Stimulated activated CD8-positive, alpha-beta memory T cell treated with anti-CD3 and anti-CD28 coated beads, Interleukin-7, amount 100 ng/mL, for 48 hours (primary cell): ENCODE data around the gene RASL11A.
"Not testable (repeated sequence)": the region's sequence is repeated elsewhere in the genome, so short reads cannot be mapped to it uniquely, and the experiment has no call there.

Experiments
- DNase-seq, 2 donors: peaks; one replicate each; pipeline ENCODE4 v3.0.0-alpha.2; 2020; ENCODE audit warnings: low read depth in 1 of 2; ENCODE audit errors: extremely low read depth in 1 of 2

RASL11A gene

GRCh38 chr13:27266917-27267316 is 3.7 kb upstream of the RASL11A start:
- DNase-seq, result no peak

GRCh38 chr13:27267596-27267995 is 3.0 kb upstream of the RASL11A start:
- DNase-seq, result no peak

- no peak for DNase-seq
Measured at GRCh38 chr13:27269114-27269665, 1.4 kb upstream of the RASL11A start.

- DNase-seq, result no peak
Measured at GRCh38 chr13:27271570-27272096, 1.0 kb downstream of the RASL11A start.

GRCh38 chr13:27273658-27274425 is 3.2 kb downstream of the RASL11A start:
- DNase-seq, result no peak

DNA sequence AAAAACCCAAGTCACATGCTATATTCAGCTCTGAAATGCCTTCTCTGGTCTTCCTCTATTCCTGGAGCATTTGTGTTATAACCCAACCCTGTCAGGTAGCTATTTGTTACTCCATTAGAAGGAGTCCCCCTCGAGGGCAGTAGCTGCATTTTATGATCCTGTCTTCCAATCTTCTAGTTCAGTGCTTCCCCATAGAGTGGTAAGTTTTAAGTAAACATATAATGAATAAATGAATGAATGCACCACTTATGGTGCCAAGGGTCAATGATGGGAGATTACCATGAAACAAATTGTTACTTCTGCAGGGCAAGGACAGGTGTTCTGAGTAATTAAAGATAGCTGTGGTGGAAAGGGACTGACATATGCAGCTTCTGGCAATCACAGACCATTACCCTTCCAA is 4.0 kb downstream of the RASL11A start:
- no peak for DNase-seq

DNA sequence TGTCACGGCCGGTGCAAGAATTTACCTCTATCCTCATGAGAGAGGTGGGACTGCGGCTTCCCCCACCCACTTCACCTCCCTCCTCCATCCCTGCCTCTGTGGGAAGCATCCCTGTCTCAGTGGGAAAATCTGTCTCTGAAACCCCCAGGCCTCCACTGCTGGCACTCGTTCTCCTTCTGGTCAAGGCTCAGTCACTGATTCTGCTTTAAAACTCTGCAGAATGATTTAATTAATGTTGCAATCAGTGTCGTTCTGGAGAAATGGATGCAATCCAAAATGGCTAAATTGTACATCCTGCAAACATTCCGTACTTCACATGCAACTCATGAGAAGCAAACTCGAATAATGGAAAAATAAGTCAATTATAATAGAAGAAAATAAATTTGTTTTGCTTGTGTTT is 5.6 kb downstream of the RASL11A start:
- no peak for DNase-seq

- no peak for DNase-seq
Measured at GRCh38 chr13:27279506-27279905, 8.9 kb downstream of the RASL11A start.

DNA sequence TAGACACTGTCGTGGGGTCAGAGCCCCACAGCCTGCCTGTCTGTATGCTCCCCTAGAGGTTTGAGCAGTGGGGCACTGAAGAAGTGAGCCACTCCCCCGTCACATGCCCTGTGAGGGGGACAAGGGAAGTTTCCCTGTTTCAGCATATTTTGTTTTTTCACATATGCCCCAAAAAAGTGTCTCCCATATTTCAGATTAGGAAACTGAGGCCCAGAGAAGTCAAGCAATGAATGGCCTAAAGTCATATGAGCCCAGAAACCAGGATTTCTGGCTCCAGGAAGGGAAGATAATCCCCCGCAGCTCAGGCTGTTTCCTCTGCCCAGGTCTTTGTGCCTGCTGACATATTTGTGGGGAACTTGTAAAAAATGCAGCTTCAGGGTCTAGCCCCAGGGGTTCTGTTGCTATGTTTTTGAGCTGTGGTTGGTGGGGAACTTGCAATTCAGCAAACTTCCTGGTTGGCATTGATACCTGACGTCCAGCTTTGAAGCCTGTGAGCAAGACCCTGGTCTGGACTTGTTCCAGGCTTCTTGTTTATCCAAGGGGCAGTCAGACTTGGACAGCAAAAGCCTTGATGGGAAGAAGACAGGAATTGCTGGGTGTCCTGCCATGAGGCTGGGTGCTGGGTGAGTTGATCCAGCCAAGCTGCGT is 9.5 kb downstream of the RASL11A start:
- no peak for DNase-seq

DNA sequence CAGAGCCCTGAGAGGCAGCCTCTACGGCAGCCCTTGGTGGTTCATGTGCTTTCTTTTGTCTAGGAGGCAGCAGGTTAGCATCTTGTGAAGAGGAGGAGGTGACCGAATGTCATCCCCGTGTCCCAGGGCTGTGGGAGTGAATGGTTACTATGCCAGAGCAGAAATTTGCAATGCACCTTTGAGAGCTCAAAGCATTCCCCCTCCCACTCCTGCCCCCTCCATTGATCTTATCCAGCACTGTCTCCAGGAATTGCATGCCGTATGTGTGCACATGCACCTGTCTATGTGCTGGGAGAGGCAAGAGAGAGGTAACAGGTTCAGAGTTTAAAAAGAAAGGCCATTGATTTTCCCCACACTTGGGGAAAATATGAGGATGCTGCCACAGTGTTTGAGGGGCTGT is 10.2 kb downstream of the RASL11A start:
- no peak for DNase-seq

DNA sequence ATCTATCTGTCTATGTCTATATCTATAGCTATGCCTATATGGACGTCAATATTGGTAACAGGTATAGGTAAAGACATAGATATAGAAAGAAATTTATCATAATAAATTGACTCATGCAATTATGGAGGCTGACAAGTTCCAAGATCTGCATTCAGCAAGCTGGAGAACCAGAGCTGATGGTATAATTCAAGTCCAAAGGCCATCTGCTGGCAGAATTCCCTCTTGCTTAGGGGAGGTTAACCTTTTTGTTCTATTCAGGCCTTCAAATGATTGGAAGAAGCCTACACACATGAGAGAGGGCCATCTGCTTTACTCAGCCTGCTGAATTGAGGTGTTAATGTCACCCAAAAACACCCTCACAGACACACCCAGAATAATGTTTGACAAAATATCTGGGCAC is 10.8 kb downstream of the RASL11A start:
- DNase-seq, result no peak

DNA sequence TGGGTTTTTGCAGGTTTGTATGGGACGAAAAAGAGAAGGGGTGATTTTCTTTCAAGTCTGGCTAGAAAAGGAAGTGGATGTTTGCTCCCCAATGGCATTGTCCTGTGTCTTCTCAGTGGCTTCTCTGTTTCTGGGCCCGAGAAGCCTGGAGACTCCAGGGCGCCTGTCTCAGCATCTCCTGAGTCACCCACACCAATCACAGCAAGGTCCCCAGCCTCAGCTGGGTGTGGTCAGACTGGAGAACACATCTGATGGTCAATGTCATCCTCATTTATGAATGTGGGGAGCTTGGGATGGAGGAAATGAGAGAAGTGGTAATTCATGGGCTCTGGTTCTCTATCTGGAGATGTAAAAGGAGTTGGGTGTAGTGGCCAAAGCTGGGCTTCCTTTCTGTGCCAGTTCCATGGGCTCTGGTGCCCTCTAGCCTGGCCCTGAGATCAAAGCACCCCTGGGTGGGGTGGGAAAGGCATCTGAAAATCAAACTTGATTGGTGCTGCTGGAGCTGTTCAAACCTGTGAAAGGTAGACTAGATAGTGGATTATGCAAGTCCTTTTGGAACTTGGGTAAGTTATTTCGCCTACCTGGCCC is 13.4 kb downstream of the RASL11A start:
- DNase-seq, result no peak

GRCh38 chr13:27288392-27288791 is 17.8 kb downstream of the RASL11A start:
- DNase-seq, result no peak

- no peak for DNase-seq
Measured at GRCh38 chr13:27289011-27289665, 18.5 kb downstream of the RASL11A start.

- no peak for DNase-seq
Measured at GRCh38 chr13:27290715-27291114, 20.1 kb downstream of the RASL11A start.

- not testable (repeated sequence) for DNase-seq
Measured at GRCh38 chr13:27291967-27292366, 21.3 kb downstream of the RASL11A start.

DNA sequence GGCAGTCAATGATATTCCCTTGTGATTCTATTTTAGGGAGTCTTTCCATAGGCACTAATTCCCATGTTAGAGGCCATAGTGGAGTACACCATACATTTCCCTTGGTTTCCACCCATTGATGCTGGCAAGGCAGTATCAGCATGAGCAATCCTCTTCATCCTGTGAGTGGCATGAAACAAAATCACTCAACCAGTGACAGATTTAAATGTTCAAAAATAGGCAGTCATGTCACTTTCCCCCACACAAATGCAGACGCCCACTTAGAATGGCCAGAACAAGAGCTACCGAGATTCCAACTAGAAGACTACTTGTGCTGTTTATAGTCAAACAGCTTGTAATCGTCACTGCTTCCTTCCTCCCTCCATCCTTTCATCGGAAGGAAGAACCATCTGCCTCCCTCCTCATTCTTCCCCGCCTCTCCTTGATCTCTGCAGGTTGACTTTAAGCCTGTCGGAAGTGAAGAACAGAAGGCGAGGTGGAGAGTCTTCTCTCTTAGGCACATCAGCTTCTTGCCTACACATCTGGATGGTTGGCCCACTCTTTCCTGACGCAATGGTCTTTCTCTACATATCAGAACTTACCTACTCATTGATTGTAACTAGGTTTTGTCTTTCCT is 22.6 kb downstream of the RASL11A start:
- no peak for DNase-seq

- no peak for DNase-seq
Measured at GRCh38 chr13:27293873-27294515, 23.4 kb downstream of the RASL11A start.

- no peak for DNase-seq
Measured at GRCh38 chr13:27295096-27295495, 24.5 kb downstream of the RASL11A start.

DNA sequence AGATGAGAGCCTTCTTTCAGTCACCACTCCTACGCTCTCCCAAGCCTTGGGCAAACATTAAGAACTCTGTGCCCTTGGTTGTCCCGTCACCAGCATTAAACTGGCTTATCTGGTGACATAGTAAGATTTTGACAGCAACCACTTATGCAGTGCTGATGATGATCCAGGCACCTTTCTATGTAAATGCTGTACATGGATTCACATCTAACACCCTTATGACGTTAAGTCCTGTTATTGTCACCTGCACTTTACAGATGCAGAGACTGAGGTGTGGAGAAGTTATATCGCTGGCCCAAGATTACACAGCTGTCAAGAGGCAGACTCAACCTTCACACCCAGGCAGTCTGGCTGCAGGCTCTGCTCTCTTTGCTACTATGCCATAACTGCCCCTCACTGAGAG is 25.0 kb downstream of the RASL11A start:
- DNase-seq, result no peak
